ENCODE results near the gene NR2C2AP.
"Not testable (repeated sequence)": the region's sequence is repeated elsewhere in the genome, so short reads cannot be mapped to it uniquely, and the experiment has no call there.

Gene NR2C2AP

GRCh38 chr19:19179548-19180441, 23.4 kb downstream of the NR2C2AP start:
- no peak for DNase-seq

- no peak for DNase-seq
These were observed 26.3 kb downstream of the NR2C2AP start for GRCh38 chr19:19176950-19177349.

DNA sequence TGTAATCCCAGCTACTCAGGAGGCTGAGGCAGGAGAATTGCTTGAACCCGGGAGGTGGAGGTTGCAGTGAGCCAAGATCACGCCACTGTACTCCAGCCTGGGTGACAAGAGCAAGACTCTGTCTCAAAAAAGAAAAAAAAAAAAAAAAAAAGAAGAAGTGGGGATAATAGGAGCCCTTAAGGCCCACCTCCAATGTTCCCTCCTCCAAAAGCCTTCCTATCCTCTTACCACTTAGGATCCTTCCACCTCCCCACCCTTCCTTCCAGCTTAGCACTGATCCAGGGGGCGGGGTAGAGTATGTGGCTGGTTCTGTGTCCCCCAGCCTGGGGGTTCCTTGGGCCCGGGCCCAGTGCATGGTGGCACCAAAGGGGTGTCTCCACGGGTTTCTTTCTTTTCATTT, 30.0 kb downstream of the NR2C2AP start:
- DNase-seq, result not testable (repeated sequence)

GRCh38 chr19:19171821-19172532, 31.2 kb downstream of the NR2C2AP start:
- no peak for DNase-seq

DNA sequence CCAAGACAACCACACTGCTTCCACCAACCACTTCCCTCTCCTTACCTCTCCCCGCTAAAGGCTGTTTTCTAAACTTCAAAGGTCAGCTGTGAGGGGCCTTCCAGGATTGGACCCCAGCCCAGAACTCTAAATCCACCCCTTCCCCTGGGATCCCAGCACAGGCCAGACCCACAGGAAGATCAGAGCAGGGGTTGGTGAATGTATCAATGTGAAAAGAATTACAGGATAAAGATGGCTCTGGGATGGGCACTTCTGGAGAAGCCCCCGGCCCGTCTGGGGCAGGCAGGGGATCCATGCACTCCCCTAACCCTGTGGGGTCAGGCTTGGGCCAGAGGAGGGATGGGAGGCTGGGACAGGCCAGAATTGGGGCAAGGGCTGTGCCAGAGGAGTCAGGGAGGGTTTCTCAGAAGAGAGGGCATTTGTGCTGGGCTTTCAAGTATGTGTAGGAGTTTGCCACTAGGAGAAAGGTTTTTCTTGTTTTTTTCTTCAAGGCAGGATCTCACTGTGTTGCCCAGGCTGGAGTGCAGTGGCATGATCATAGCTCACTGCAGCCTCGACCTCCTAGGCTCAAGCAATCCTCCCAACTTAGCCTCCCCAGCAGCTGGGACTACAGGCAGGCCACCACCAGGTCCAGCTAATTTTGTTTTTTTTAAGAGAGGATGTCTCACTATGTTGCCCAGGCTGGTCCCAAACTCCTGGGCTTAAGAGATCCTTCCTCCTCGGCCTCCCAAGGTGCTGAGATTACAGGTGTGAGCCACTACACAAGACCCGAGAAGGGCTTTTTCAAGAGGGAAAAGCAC, 32.1 kb downstream of the NR2C2AP start:
- DNase-seq, result no peak

DNA sequence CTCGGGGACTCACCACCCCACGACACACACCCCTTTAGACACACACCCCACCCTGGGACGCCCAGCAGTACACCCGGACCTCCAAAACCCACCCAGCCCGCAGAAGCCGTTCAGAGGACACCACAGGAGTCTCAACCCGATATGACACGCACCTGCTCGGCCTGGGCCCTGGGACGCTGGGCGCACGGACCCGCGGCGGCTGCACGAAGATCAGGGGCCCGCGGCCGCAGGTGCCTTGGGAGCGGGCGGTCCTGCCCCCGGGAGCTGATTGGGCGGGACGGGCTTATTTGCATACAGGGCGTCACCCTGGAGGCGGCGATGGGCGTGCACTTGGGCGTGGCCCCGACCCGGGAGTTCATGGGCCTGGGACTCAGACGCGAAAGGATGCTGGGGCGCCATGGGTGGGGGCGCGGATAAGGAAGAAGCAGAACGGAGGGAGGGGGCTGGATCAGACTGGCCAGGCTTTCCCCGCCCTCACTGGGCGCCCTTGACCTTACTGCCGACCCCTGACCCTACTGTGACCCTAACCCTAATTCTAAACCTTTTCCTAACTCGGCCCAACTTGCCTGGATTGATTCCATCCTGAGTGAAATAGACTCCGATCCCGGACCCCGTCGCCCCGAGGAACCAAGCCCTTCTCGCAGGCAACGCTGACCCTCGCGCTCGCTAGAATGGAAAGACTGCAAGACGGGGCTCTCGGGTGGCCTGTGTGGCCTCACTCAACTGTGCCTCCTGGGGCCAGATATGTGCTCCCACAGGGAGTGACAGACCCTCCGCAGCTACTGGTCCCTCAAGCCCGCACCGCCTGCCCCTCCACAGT, 33.0 kb downstream of the NR2C2AP start, which contains the start of gene MEF2B:
Gene MEF2B (minus strand): TSS at position 211 of the 820 bp plus-strand sequence. CDS start 19,528 bp downstream, outside the sequence.
- DNase-seq, result peak; percentile 92

DNA sequence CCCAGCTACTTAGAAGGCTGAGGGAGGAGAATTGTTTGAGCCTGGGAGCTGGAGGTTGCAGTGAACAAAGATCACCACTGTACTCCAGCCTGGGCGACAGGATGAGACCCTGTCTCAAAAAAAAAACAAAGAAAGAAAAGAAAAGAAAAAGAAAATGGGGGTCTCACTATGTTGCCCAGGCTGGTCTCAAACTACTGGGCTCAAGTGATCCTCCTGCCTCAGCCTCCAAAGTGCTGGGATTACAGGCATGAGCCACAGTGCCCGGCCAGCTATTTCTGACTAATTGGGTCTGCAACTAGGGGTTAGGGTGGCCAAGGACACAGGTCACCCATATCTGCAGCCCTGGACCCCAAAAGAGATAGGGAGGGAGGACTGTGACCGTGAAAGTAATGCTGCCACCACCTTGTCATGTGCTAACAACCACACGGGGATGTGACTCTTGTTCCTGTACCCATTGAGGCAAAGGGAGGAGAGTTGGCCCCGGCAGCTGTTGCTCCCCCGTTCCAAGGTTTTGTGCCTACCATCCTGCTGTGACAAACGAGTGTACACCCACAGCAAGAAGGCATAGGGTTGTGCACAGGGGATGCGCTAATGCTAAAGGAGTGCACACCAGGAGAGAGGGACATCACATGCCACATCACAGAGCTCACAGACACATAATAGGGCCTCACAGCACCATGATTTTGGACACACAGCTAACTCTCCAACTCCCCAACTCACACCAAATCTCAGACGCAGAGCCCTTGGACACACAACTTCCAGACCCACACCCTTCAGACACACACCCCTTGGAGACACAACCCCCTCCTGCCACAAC, 33.8 kb downstream of the NR2C2AP start:
- DNase-seq, result no peak

DNA sequence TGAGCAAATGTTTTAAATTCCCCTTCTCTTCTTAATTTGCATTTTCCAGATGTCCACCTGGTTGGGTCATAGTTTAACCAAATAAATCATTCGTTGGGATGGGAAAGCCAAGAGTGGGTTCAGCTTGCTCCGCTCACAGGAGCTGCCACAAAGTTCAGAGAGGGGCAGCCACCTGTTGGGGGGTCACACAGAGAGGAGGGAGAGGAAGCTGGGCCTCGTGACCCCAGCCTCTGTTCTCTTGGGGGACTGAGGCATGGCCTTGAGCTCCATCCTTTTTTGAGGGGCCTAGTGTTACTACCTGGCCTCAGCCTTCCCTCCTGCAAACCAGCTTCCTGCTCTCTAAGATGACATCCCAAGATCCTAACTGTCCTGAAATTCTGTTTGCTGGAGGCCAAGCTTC, 35.6 kb downstream of the NR2C2AP start:
- DNase-seq, result no peak

DNA sequence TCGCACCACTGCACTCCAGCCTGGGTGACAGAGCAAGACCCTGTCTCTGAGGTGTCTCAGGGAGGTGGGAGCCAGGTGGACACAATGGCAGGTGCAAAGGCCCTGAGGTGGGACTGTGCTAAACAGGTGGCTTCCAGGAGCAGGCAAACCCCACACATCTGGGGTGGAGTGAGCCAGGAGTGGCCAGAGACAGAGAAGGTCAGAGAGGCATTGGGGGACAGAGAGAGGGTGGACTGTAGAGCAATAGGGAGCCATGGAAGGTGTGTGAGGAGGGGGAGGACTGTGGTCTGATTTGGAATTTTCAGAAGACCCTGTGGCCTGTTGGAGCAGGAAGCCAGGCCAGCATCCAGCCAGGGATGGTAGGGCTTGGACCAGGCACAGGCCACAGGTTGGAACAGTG, 37.8 kb downstream of the NR2C2AP start:
- DNase-seq, result no peak

DNA sequence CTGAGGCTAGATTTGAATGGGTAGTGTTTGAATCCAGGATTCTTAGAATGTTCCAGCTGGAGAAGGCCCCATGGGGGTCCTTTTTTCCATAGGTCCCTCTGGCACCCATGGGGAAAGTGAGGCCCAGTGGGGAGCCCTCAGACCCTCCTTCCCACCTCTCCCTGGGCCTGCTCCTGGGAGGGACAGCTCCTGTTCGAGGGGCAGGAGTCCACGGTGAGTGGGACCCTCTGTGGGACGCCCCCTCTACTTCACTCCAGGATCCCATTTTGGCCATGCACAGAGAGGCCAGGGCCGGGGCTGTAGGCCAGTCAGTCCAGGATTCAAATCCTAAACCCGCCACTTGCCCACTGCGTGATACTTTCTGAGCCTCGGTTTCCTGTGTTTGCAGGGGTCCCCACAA, 40.7 kb downstream of the NR2C2AP start:
- DNase-seq, result no peak

DNA sequence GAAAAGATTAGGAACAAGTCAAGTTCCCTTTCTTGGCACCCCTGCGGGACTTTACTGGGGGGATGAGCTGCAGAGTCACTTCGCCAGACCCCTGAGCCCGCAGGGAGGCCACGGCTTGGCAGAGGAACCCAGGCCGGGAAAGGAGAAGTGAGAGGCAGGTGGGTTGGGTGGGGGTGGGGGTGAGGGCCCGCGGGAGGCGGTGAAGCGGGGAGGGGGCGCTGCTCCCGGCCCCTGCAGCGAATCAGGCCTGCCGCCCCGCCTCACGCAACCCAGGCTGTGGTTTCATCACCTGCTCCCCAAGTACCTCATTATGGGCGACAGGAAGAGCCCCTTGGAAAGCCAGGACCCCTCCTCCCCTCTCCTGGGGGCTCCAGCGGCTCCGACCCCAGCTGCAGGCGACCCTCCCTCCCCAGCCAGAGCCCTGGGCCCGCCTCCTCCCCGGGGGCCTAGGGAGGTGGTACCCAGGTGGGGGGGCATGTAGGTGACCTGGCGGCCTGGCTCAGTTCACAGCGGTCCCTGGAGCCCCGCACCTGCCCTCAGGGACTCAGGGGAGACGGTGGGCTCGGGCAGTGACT, 42.7 kb downstream of the NR2C2AP start:
- no peak for DNase-seq

DNA sequence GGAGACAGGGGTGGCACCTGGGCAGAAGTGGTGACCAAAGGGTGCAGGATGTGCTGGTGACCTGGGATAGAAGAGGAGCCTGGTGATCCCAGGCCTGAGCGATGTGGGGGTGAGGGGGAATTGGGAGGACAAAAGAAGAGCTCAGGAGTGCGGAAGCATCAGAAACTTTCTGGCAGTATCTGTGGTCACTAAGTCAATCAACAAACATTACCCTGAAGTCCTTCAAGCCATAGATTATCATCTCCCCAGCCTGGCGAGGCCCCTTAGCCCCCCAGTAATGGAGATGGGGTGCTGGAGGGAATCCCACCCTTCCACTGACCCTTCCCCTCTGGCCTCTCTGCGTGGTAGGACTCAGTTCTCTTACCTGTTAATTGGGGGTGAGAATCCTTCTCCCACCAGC, 43.7 kb downstream of the NR2C2AP start:
- no peak for DNase-seq

GRCh38 chr19:19157808-19158207, 45.4 kb downstream of the NR2C2AP start:
- DNase-seq, result no peak

- no peak for DNase-seq
These were observed 47.6 kb downstream of the NR2C2AP start for GRCh38 chr19:19155495-19156219.

- no peak for DNase-seq
These were observed 48.3 kb downstream of the NR2C2AP start for GRCh38 chr19:19154768-19155494.

DNA sequence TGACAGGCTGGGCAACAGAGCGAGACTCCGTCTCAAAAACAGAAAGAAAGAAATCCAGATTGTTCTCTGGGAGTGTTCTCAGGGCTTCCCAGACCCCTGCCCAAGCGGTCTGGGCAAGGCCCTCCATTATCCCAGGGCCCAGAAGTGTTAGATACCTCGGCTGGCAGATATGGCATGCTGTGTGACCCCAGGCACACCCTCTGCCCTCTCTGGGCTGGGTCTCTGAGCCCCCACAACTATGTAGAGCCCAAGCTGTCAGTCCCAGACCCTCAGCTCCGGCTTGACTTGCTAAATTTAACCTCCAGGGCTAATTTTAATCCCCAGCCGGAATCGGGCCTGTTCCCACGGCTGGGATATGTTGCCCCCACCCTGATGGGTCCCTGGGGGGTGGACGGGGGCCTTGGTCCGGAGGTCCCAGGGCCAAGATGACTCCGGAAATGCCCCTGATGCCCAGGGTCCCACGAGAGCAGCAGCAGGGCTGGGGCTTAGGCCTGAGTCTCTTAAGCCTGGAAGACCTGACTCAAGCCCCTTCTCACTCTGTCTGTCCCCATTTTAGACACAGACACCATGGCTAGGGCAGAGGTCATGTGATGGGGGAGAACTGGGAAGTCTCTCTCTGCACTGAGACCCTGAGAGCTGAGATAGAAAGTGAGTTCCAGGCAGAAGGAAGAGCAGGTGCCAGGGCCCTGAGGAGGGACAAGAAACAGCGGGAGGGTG, 50.4 kb downstream of the NR2C2AP start:
- DNase-seq, result no peak

GRCh38 chr19:19151418-19151817, 51.8 kb downstream of the NR2C2AP start:
- no peak for DNase-seq
